ENCODE measurements around the gene SMG6. TPM values are rescaled to one million over a fixed set of nuclear protein-coding genes. Genes with fewer than 3 reads are reported as not detected.

SMG6 gene
- total RNA-seq, 1 experiment from 2014 or later: 28.6 TPM

GRCh38 chr17:2192367-2193057 lies 111.1 kb downstream of the SMG6 start:
- Mint-ChIP-seq H3K27me3 (ENCODE audit: low read depth) (no peaks in the 10 kb centered on the region), H3K27ac (peak overlapping the region in 1 of 3 experiments; percentile 18; a peak in 1 of 7 replicates), H3K9me3 (no peaks in the 10 kb centered on the region), H3K36me3 (ENCODE audit: insufficient read depth in 1 of 3, low read depth in 3 of 3) (peaks cover 0 to 10% (median 5%) of the 10 kb centered on the region in 3 experiments; a peak in 5 of 7 replicates), H3K4me1 (peaks cover 30 to 36% of the 10 kb centered on the region in 2 experiments), H3K4me3 (no peak overlapping the region)
- H3K23ac ChIP-seq (ENCODE audit: insufficient read length, low read depth, low read length): no peak overlapping the region
- H2BK12ac ChIP-seq (ENCODE audit: insufficient read length, low read depth, low read length): no peak overlapping the region
- H3K9ac ChIP-seq (ENCODE audit: extremely low read depth, insufficient read length, low read length): no peak overlapping the region
- no peak overlapping the region for H2BK20ac ChIP-seq (ENCODE audit: low read depth, low read length, poor library complexity, severe bottlenecking)
- TF ChIP-seq CTCF (conservative IDR thresholded peaks at IDR 0.05): no peak
- no peaks in the 10 kb centered on the region for H3K27me3 ChIP-seq (ENCODE audit: insufficient read depth, low read length)
- H3K27ac ChIP-seq (ENCODE audit: insufficient read length, low read depth, low read length): no peak overlapping the region
- no CpG with 5 or more reads among the region's 7 CpGs for WGBS (ENCODE audit: extremely low coverage, insufficient read length, low lambda C conversion rate)
- H3K79me2 ChIP-seq (ENCODE audit: insufficient read depth, low read length): no peaks in the 10 kb centered on the region
- DNase-seq: no peak
- H4K20me1 ChIP-seq (ENCODE audit: control insufficient read depth, insufficient read depth, insufficient read length): no peaks in the 10 kb centered on the region
- H3K4me1 ChIP-seq (ENCODE audit: insufficient read depth, low read length): peaks cover 9% of the 10 kb centered on the region
- no peak overlapping the region for H2AK5ac ChIP-seq (ENCODE audit: insufficient read length, low read length)
- H4K8ac ChIP-seq (replicated peaks; ENCODE audit: insufficient read length, low read depth, low read length): no peak overlapping the region
- H2BK5ac ChIP-seq (ENCODE audit: insufficient read length, low read length): no peak overlapping the region
- H2BK15ac ChIP-seq (ENCODE audit: low read depth, low read length): no peak overlapping the region
- no peak overlapping the region for H2AFZ ChIP-seq (ENCODE audit: low read length)
- H3K14ac ChIP-seq (ENCODE audit: insufficient read depth, low read length): no peak overlapping the region
- H4K91ac ChIP-seq (ENCODE audit: insufficient read length, low read depth, low read length): no peak overlapping the region
- no peak overlapping the region for H3K56ac ChIP-seq (ENCODE audit: insufficient read length, low read depth, low read length)
- H4K5ac ChIP-seq (ENCODE audit: insufficient read length, low read depth, low read length): no peak overlapping the region
- H3K4ac ChIP-seq (ENCODE audit: low read depth, low read length): no peak overlapping the region
- no peaks in the 10 kb centered on the region for H3K79me1 ChIP-seq (ENCODE audit: insufficient read depth, low read depth, low read length, poor library complexity, severe bottlenecking)
- no peak overlapping the region for H3T11ph ChIP-seq (ENCODE audit: low read length)
- H2BK120ac ChIP-seq (ENCODE audit: low read depth, low read length, poor library complexity, severe bottlenecking): no peak overlapping the region
- H3K4me2 ChIP-seq (ENCODE audit: insufficient read depth, insufficient read length, low read length): no peak overlapping the region
- H3K23me2 ChIP-seq (ENCODE audit: insufficient read length, low read depth, low read length, poor library complexity, severe bottlenecking): no peaks in the 10 kb centered on the region
- no peaks in the 10 kb centered on the region for H3K9me3 ChIP-seq (ENCODE audit: control insufficient read depth, low read depth, low read length)
- no peak overlapping the region for H3K18ac ChIP-seq (ENCODE audit: insufficient read length, low read depth, low read length)
